Upper lobe of left lung (tissue), 6 donors: ENCODE results near the gene COL6A3. TPM values are rescaled to one million over a fixed set of nuclear protein-coding genes. Genes with fewer than 3 reads are reported as not detected.
"Not testable (repeated sequence)": the region's sequence is repeated elsewhere in the genome, so short reads cannot be mapped to it uniquely, and the experiment has no call there.

Experiments
- ATAC-seq, 2 donors: fragments of 200-7000 bp; cut with Tn5 transposase; one replicate each; pipeline ENCODE4 v1.9.1; 2022; ENCODE audit warnings: mild to moderate bottlenecking in 2 of 2, moderate library complexity in 2 of 2; ENCODE audit not compliant: low FRiP score in 2 of 2
- DNase-seq, 2 donors: peaks; one replicate each; pipeline ENCODE4 v3.0.0-alpha.2; 2019 to 2020
- H3K27ac ChIP-seq, 4 donors: fragments of 200-600 bp; sonication (generic); one replicate each; pipeline ENCODE4 v1.5.1; 2016 to 2019
- H3K27me3 ChIP-seq, 4 donors: fragments of 200-600 bp; sonication (generic); one replicate each; pipeline ENCODE4 v1.5.1; 2017 to 2019
- H3K36me3 ChIP-seq, 4 donors: fragments of 200-600 bp; sonication (generic); one replicate each; pipeline ENCODE4 v1.5.1; 2016 to 2019
- H3K4me1 ChIP-seq, 4 donors: fragments of 200-600 bp; sonication (generic); one replicate each; pipeline ENCODE4 v1.5.1; 2018 to 2019
- H3K4me3 ChIP-seq, 4 donors: fragments of 200-600 bp; sonication (generic); one replicate each; pipeline ENCODE4 v1.5.1; 2017 to 2019; ENCODE audit warnings: mild to moderate bottlenecking in 2 of 4, moderate library complexity in 1 of 4
- H3K9me3 ChIP-seq, 4 donors: fragments of 200-600 bp; sonication (generic); one replicate each; pipeline ENCODE4 v1.5.1; 2018 to 2019
- EP300 ChIP-seq, 4 donors: sonication (generic); formaldehyde crosslinking; IDR thresholded peaks; one replicate each; pipeline ENCODE4 v1.5.1; 2017; ENCODE audit warnings: antibody characterized with exemption in 4 of 4, control low read depth in 2 of 4
- POLR2A ChIP-seq, 4 donors: fragments of 450-650 bp; IDR thresholded peaks; one replicate each; pipeline ENCODE4 v1.5.1; 2016 to 2017; ENCODE audit warnings: antibody characterized with exemption in 4 of 4, mild to moderate bottlenecking in 2 of 4
- POLR2AphosphoS5 ChIP-seq, 2 donors: sonication (generic); formaldehyde crosslinking; IDR thresholded peaks; one replicate each; pipeline ENCODE4 v1.5.1; 2017; ENCODE audit warnings: antibody characterized with exemption in 2 of 2
- WGBS, 2 donors: methylation state at CpG; one replicate each; pipeline ENCODE4 v1.1.5; 2017 to 2018; 5-methylcytosine and 5-hydroxymethylcytosine counted together
- total RNA-seq, 6 donors: library from RNA; depleted of rRNA in 4 of 6; stranded (reverse); fragments of >200 nt in 4 of 6; gene quantifications; one replicate each; pipeline versions ENCODE4 v1.1.0 to v1.2.1, GENCODE V29; 2016 to 2021
- TF ChIP-seq, protein P1 (sequence below), 6 experiments: fragments of 450-650 bp in 4 of 6; fragments of 200-600 bp in 2 of 6; sonication (generic) in 2 of 6; IDR thresholded peaks; one replicate each; pipeline ENCODE4 v1.5.1; 2016 to 2019; ENCODE audit warnings: antibody characterized with exemption in 6 of 6
- donor health status: DM: no; HTN: no; CAD: no; lungs with moderate emphysema.
- donor health status: DM: no; HTN: yes; CAD: no; lungs with severe emphysema.

Gene COL6A3
- total RNA-seq, 6 donors from 2014 or later, result 34.4 to 199 (median 71.9) TPM

DNA sequence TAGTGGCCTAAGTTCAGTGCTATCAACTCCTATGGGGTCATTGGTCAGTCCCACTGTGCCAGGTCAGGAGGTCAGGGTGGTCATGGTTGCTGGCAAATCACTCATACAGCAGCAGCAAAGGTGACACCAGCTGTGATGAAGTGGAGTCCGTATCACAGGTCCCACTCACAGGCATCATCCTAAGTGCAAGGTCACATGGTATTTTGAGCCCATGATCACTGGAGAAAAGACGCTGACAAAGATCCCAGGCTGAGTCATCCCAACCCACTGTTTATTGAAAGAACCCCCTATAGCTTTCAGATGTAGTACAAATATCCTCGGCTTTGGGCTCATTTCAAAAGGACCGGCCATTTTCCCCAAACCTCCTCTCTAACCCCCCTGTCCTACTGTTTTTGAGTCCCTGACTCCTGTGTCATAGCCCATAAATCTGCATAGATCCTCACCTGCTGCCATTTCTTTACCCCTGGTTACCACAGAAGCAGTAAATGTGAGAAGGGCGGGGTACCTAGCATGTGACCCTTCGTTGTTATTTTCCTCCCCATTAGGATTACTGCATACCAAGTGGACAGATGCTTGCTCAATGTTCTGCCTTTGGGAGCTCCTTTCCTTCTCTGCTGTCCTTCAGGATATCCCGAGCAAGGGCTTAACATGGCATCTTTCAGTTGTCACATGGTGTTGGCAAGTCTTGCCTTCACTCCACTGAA, 107.7 kb downstream of the COL6A3 start:
- Histone ChIP-seq H3K36me3 (no peaks in the 10 kb centered on the region), H3K27me3 (no peaks in the 10 kb centered on the region), H3K9me3 (no peaks in the 10 kb centered on the region), H3K4me3 (no peak overlapping the region), H3K27ac (no peak overlapping the region), H3K4me1 (no peaks in the 10 kb centered on the region)
- ATAC-seq (no peak), DNase-seq (no peak)
- no peak for TF ChIP-seq EP300 (IDR thresholded peaks at IDR 0.05)
- no peak for TF ChIP-seq POLR2A (IDR thresholded peaks at IDR 0.05)
- TF ChIP-seq POLR2AphosphoS5 (IDR thresholded peaks at IDR 0.05), result no peak
- TF ChIP-seq, protein P1, sequence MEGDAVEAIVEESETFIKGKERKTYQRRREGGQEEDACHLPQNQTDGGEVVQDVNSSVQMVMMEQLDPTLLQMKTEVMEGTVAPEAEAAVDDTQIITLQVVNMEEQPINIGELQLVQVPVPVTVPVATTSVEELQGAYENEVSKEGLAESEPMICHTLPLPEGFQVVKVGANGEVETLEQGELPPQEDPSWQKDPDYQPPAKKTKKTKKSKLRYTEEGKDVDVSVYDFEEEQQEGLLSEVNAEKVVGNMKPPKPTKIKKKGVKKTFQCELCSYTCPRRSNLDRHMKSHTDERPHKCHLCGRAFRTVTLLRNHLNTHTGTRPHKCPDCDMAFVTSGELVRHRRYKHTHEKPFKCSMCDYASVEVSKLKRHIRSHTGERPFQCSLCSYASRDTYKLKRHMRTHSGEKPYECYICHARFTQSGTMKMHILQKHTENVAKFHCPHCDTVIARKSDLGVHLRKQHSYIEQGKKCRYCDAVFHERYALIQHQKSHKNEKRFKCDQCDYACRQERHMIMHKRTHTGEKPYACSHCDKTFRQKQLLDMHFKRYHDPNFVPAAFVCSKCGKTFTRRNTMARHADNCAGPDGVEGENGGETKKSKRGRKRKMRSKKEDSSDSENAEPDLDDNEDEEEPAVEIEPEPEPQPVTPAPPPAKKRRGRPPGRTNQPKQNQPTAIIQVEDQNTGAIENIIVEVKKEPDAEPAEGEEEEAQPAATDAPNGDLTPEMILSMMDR (IDR thresholded peaks at IDR 0.05), result no peak
- 78 to 85% methylated on average over 5 to 7 of the region's 7 CpGs for WGBS, 2 donors

DNA sequence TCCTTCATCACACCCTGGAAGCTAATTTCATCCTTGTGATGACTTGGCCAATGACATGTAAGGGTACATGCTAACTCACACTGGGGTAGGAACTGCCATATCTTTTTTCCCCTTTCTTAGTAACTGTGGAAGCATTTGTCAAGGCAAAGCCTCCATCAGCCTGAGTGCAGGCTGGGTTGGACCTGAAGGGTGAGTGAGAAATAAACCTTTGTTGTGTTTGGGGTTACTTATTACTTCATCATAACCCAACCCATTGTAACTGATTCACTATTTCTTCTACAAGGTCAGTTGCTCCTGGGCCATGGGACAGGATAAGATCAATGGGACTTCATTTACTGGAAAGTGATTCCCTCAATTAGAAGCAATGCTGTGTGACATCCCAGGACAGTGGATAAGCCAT, 108.4 kb downstream of the COL6A3 start:
- H3K4me3 ChIP-seq, result no peak overlapping the region
- no peak overlapping the region for H3K27ac ChIP-seq
- no peaks in the 10 kb centered on the region for H3K9me3 ChIP-seq
- ATAC-seq (no peak), DNase-seq (no peak)
- H3K27me3 ChIP-seq, result no peaks in the 10 kb centered on the region
- TF ChIP-seq EP300 (IDR thresholded peaks at IDR 0.05) (no peak), POLR2A (IDR thresholded peaks at IDR 0.05) (no peak), POLR2AphosphoS5 (IDR thresholded peaks at IDR 0.05) (no peak)
- TF ChIP-seq, protein P1 (IDR thresholded peaks at IDR 0.05), result no peak
- H3K4me1 ChIP-seq, result no peaks in the 10 kb centered on the region
- no peaks in the 10 kb centered on the region for H3K36me3 ChIP-seq

DNA sequence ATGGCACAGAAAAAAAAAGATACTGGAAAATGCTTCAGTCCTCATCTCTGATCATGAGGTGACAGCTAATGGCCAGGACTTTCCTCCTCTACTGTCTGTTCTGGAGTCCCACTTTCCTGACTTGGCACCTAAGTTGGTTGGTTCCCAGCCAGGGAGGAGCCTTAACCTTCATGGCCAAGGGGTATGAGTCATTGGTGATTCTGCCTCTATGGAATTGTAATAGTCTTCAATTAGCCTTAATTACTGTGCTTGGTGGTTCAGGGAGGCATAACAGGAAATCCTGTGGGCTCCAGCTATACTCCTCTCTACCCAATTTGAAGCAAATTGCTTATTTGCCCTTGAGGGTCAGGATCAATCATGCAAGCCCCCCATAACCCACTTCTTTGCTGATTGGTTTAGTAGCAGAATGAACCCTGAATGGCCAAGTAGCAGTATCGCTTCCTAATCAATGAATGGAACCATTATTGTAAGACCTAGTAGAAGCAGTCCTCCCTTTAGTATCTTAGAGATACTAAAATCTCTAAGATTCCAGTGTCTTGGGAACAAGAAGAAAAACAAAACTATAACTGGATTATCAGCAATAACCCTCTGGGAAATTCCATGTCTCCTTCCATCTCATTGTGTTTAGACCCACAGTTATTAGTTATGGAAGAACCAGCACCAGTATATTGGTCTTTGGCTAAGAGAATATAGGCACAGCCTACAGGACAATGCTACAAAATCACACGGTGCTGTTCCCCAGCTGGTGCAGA, 109.0 kb downstream of the COL6A3 start:
- Histone ChIP-seq H3K27ac (no peak overlapping the region), H3K36me3 (no peaks in the 10 kb centered on the region), H3K9me3 (no peaks in the 10 kb centered on the region), H3K27me3 (no peaks in the 10 kb centered on the region), H3K4me3 (no peak overlapping the region), H3K4me1 (no peaks in the 10 kb centered on the region)
- no peak for DNase-seq
- no peak for ATAC-seq
- TF ChIP-seq EP300 (IDR thresholded peaks at IDR 0.05) (no peak), POLR2AphosphoS5 (IDR thresholded peaks at IDR 0.05) (no peak), POLR2A (IDR thresholded peaks at IDR 0.05) (no peak)
- TF ChIP-seq, protein P1 (IDR thresholded peaks at IDR 0.05), result no peak
- WGBS, 2 donors, result 67 to 92% methylated on average over 2 of the region's 2 CpGs

DNA sequence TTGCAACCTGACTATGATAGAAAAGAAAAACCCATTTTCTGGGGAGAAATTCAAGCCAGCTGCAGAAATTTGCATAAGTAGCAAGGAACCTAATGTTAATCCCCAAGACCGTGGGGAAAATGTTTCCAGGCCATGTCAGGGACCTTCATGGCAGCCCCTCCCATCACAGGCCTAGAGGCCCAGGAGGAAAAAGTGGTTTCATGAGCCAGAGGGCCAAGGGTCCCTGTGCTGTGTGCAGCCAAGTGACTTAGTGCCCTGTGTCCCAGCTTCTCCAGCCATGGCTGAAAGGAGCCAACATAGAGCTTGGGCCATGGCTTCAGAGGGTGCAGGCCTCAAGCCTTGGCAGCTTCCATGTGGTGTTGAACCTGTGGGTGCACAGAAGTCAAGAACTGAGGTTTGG, 110.7 kb downstream of the COL6A3 start:
- WGBS, 2 donors, result 71 to 75% methylated on average over 1 of the region's 1 CpG
- not testable (repeated sequence) for H3K27ac ChIP-seq, H3K4me3 ChIP-seq, H3K27me3 ChIP-seq, DNase-seq, H3K9me3 ChIP-seq, H3K36me3 ChIP-seq, ATAC-seq
- peaks cover 0 to 13% (median 2%) of the 10 kb centered on the region in 4 donors for H3K4me1 ChIP-seq

DNA sequence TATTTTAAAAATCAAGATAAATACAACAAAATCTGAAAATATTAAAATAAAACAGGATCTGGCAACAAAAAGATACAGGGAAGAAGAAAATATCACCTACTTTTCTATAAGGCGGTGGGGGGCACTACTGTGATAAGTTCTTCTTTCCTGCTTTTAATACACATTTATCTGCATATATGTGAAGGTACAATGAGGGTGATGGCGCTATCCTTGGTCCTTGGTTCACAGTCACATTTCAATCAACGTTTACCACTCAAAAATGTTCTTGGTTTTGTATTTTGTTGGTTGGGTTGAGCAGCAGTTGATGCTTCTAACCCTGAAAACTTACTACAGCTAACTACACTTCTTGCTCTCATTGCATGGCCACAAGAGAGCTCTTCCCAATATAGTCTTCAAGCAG, 112.4 kb downstream of the COL6A3 start:
- Histone ChIP-seq H3K27me3 (no peaks in the 10 kb centered on the region), H3K36me3 (no peaks in the 10 kb centered on the region), H3K4me1 (peaks cover 6 to 23% (median 11%) of the 10 kb centered on the region in 4 donors), H3K9me3 (no peaks in the 10 kb centered on the region), H3K27ac (no peak overlapping the region), H3K4me3 (no peak overlapping the region)
- DNase-seq (no peak), ATAC-seq (no peak)
- WGBS, 2 donors, result 89 to 90% methylated on average over 3 of the region's 3 CpGs
- TF ChIP-seq, protein P1 (IDR thresholded peaks at IDR 0.05), result no peak
- TF ChIP-seq EP300 (IDR thresholded peaks at IDR 0.05), result no peak
- TF ChIP-seq POLR2AphosphoS5 (IDR thresholded peaks at IDR 0.05), result no peak
- TF ChIP-seq POLR2A (IDR thresholded peaks at IDR 0.05), result no peak
